IMR-90 (cell line): ENCODE data around the gene LHFPL3. TPM values are rescaled to one million over a fixed set of nuclear protein-coding genes. Genes with fewer than 3 reads are reported as not detected.

ENCODE experiments used
- ATAC-seq: fragments of 200-7000 bp; cut with Tn5 transposase; 2 replicates; pipeline ENCODE4 v1.9.1; 2020; ENCODE audit warnings: low read depth, mild to moderate bottlenecking, moderate library complexity
- BruUV-seq: library from RNA; stranded (reverse); fragments of 400-500 nt; replicated peaks from 2 replicates; lab custom pipeline; 2021; lab: Mats Ljungman, UMichigan
- CTCF ChIA-PET: fragments of 300-600 bp; formaldehyde crosslinking; extraction: SDS; loops from one replicate; lab custom pipeline; 2021; ENCODE audit warnings: antibody characterized with exemption; lab: Yijun Ruan, JAX
- POLR2A ChIA-PET: fragments of 300-600 bp; sonication (Branson Sonifier 250); formaldehyde crosslinking; loops from one replicate; lab custom pipeline; 2022; ENCODE audit warnings: antibody characterized with exemption; ENCODE audit not compliant: unreplicated experiment; lab: Charles Lee
- DNase-seq: peaks from one replicate; pipeline ENCODE4 v3.0.0; 2013
- H2AFZ ChIP-seq: replicated peaks from 2 replicates; pipeline ENCODE3; 2013; ENCODE audit warnings: low read length, mild to moderate bottlenecking; ENCODE audit not compliant: poor library complexity
- H2AK5ac ChIP-seq: 2 replicates; pipeline ENCODE4 v1.6.1; 2013; ENCODE audit warnings: low read depth, low read length, inconsistent platforms
- H2AK9ac ChIP-seq: replicated peaks from 2 replicates; pipeline ENCODE3; 2013; ENCODE audit warnings: mild to moderate bottlenecking, low read depth, low read length, moderate library complexity; ENCODE audit not compliant: poor library complexity
- H2BK120ac ChIP-seq: 2 replicates; pipeline ENCODE4 v1.6.1; 2013; ENCODE audit warnings: low read depth, low read length, inconsistent platforms
- H2BK15ac ChIP-seq: 3 replicates; pipeline ENCODE4 v1.6.1; 2013; ENCODE audit warnings: low read depth, low read length, inconsistent platforms
- H2BK20ac ChIP-seq: 2 replicates; pipeline ENCODE4 v1.6.1; 2013; ENCODE audit warnings: low read depth, mild to moderate bottlenecking, inconsistent platforms, low read length, moderate library complexity
- H2BK5ac ChIP-seq: 2 replicates; pipeline ENCODE4 v1.6.1; 2013; ENCODE audit warnings: mild to moderate bottlenecking, low read depth, low read length, inconsistent platforms; ENCODE audit not compliant: poor library complexity, severe bottlenecking
- H3K14ac ChIP-seq: replicated peaks from 2 replicates; pipeline ENCODE4 v1.6.1; 2013; ENCODE audit warnings: low read depth, low read length, inconsistent platforms
- H3K18ac ChIP-seq: 2 replicates; pipeline ENCODE4 v1.6.1; 2013; ENCODE audit warnings: low read depth, low read length, control low read depth
- H3K23ac ChIP-seq: 2 replicates; pipeline ENCODE4 v1.6.1; 2013; ENCODE audit warnings: low read depth, low read length, inconsistent platforms
- H3K27ac ChIP-seq: 2 replicates; pipeline ENCODE4 v1.5.1; 2013; ENCODE audit warnings: mild to moderate bottlenecking, control low read depth, low read length; ENCODE audit not compliant: insufficient read depth
- H3K27me3 ChIP-seq: 2 replicates; pipeline ENCODE4 v1.6.1; 2013; ENCODE audit warnings: low read length; ENCODE audit not compliant: control insufficient read depth, insufficient read depth
- H3K36me3 ChIP-seq: 2 replicates; pipeline ENCODE4 v1.6.1; 2013; ENCODE audit warnings: low read length, mixed read lengths; ENCODE audit not compliant: control insufficient read depth, insufficient read depth
- H3K4ac ChIP-seq: 2 replicates; pipeline ENCODE4 v1.6.1; 2013; ENCODE audit warnings: low read depth, low read length, inconsistent platforms
- H3K4me1 ChIP-seq: 2 replicates; pipeline ENCODE4 v1.6.1; 2013; ENCODE audit warnings: low read length, mixed read lengths; ENCODE audit not compliant: control insufficient read depth, insufficient read depth
- H3K4me2 ChIP-seq: 2 replicates; pipeline ENCODE4 v1.6.1; 2013; ENCODE audit warnings: low read depth, mild to moderate bottlenecking, control low read depth, low read length, moderate library complexity
- H3K4me3 ChIP-seq: 2 replicates; pipeline ENCODE4 v1.5.1; 2013; ENCODE audit warnings: low read depth, mild to moderate bottlenecking, control low read depth, low read length, moderate library complexity; ENCODE audit not compliant: insufficient read depth
- H3K56ac ChIP-seq: 2 replicates; pipeline ENCODE4 v1.6.1; 2013; ENCODE audit warnings: low read length, inconsistent platforms; ENCODE audit not compliant: insufficient read depth; ENCODE audit errors: extremely low read depth
- H3K79me1 ChIP-seq, 2 experiments: 2 replicates each; pipeline ENCODE4 v1.6.1; 2013; ENCODE audit warnings: low read length in 2 of 2, inconsistent platforms in 1 of 2, low read depth in 1 of 2
- H3K9ac ChIP-seq: 2 replicates; pipeline ENCODE4 v1.6.1; 2013; ENCODE audit warnings: low read depth, low read length, control low read depth
- H3K9me1 ChIP-seq: 2 replicates; pipeline ENCODE4 v1.6.1; 2013; ENCODE audit warnings: low read length, inconsistent platforms; ENCODE audit not compliant: insufficient read depth
- H3K9me3 ChIP-seq: 2 replicates; pipeline ENCODE4 v1.6.1; 2013; ENCODE audit warnings: low read length; ENCODE audit not compliant: control insufficient read depth, insufficient read depth
- H4K20me1 ChIP-seq: 2 replicates; pipeline ENCODE4 v1.6.1; 2013; ENCODE audit warnings: low read length, inconsistent platforms; ENCODE audit not compliant: insufficient read depth
- H4K5ac ChIP-seq: 2 replicates; pipeline ENCODE4 v1.6.1; 2013; ENCODE audit warnings: mild to moderate bottlenecking, low read depth, low read length, control low read depth
- H4K8ac ChIP-seq, 2 experiments: 2 replicates each; pipeline ENCODE4 v1.6.1; 2013; ENCODE audit warnings: low read depth in 2 of 2, low read length in 2 of 2, control low read depth in 1 of 2, inconsistent platforms in 1 of 2
- H4K91ac ChIP-seq: 2 replicates; pipeline ENCODE4 v1.6.1; 2013; ENCODE audit warnings: low read depth, low read length, inconsistent platforms; ENCODE audit not compliant: insufficient read depth
- CEBPB ChIP-seq: IDR thresholded peaks from 2 replicates; pipeline ENCODE4 v1.6.1; 2012; ENCODE audit warnings: low read depth, low read length, improper control_type of control experiment
- RAD21 ChIP-seq: IDR thresholded peaks from 2 replicates; pipeline ENCODE4 v1.6.1; 2012; ENCODE audit warnings: low read length, improper control_type of control experiment
- RCOR1 ChIP-seq: IDR thresholded peaks from 2 replicates; pipeline ENCODE4 v1.6.1; 2012; ENCODE audit warnings: mild to moderate bottlenecking, low read length, improper control_type of control experiment; ENCODE audit not compliant: insufficient replicate concordance
- WGBS, 2 experiments: methylation state at CpG; one replicate each; pipeline versions ENCODE4 v1.1.5 to v1.1.7; 2013; ENCODE audit warnings: missing lambda C conversion rate in 2 of 2; ENCODE audit not compliant: insufficient read length in 1 of 2; ENCODE audit errors: extremely low coverage in 2 of 2; 5-methylcytosine and 5-hydroxymethylcytosine counted together
- dilution Hi-C: fragments of 300-500 bp; cut with HindIII; formaldehyde crosslinking; loops from one replicate; pipeline ENCODE4 v1.14.3; 2018; ENCODE audit warnings: low sequenced_read_pairs; ENCODE audit not compliant: unreplicated experiment
- in situ Hi-C: fragments of 300-500 bp; cut with MboI; formaldehyde crosslinking; loops from 3 replicates; pipeline ENCODE4 v1.14.3; 2019; ENCODE audit warnings: low sequenced_read_pairs, inconsistent platforms, mixed read lengths
- intact Hi-C: fragments of 100-400 bp; cut with micrococcal nuclease; formaldehyde crosslinking; loops from 2 replicates; pipeline ENCODE4 v1.10.0; 2022
- polyA plus RNA-seq, 3 experiments: library from polyadenylated mRNA; depleted of rRNA; stranded (reverse); fragments of >200 nt; gene quantifications; 2 replicates each; pipeline ENCODE4 v1.2.3, GENCODE V29; 2012; ENCODE audit warnings: low replicate concordance in 1 of 3
- total RNA-seq: library from RNA; depleted of rRNA; stranded (reverse); fragments of >200 nt; gene quantifications from 2 replicates; pipeline ENCODE4 v1.2.3, GENCODE V29; 2012

Gene LHFPL3
- total and polyA plus RNA-seq, 2 of the 4 experiments (the other 2 are of a cell fraction) = not detected

GRCh38 chr7:104652865-104653264, 324.5 kb downstream of the LHFPL3 start:
- Histone ChIP-seq H3K14ac (no peak overlapping the region), H4K20me1 (no peaks in the 10 kb centered on the region), H3K27ac (no peak overlapping the region), H2BK5ac (no peak overlapping the region), H4K8ac (no peak overlapping the region), H3K36me3 (no peaks in the 10 kb centered on the region), H3K56ac (no peak overlapping the region), H3K4me3 (no peak overlapping the region), H2AK9ac (no peak overlapping the region), H3K4me1 (no peaks in the 10 kb centered on the region), H3K18ac (no peak overlapping the region), H2BK20ac (no peak overlapping the region), H4K5ac (no peak overlapping the region), H3K23ac (no peak overlapping the region), H3K27me3 (no peaks in the 10 kb centered on the region), H2AFZ (no peak overlapping the region), H3K4me2 (no peak overlapping the region), H3K4ac (no peak overlapping the region), H3K9me1 (no peaks in the 10 kb centered on the region), H3K9me3 (no peaks in the 10 kb centered on the region), H3K9ac (no peak overlapping the region), H2BK15ac (no peak overlapping the region), H2BK120ac (no peak overlapping the region), H3K79me1 (no peaks in the 10 kb centered on the region), H2AK5ac (no peak overlapping the region), H4K91ac (no peak overlapping the region)
- BruUV-seq = no TSS peak
- intact Hi-C loops = no loop called here
- TF ChIP-seq RAD21 = no peak
- TF ChIP-seq CEBPB = no peak
- no peak for TF ChIP-seq RCOR1
- no peak for ATAC-seq
- in situ Hi-C loops = no loop called here
- DNase-seq = no peak
- ChIA-PET POLR2A (no interaction called here), CTCF (no interaction called here)
- dilution Hi-C loops = no loop called here
- WGBS, 2 experiments = 0% methylated on average over 1 of the region's 1 CpG; no CpG with 5 or more reads in 1 of the 2 experiments
